GM12878 (cell line): ENCODE results near the gene TARBP1. TPM values are rescaled to one million over a fixed set of nuclear protein-coding genes. Genes with fewer than 3 reads are reported as not detected.

Experiments
- ATAC-seq: fragments of 200-7000 bp; cut with Tn5 transposase; 3 replicates; pipeline ENCODE4 v1.9.1; 2020; ENCODE audit warnings: mild to moderate bottlenecking, moderate library complexity
- BruUV-seq: library from RNA; stranded (reverse); fragments of 400-500 nt; replicated peaks from 2 replicates; lab custom pipeline; 2021; lab: Mats Ljungman, UMichigan
- CTCF ChIA-PET: fragments of 300-600 bp; sonication (Branson Sonifier 250); formaldehyde crosslinking; extraction: SDS; loops from one replicate; lab custom pipeline; 2021; ENCODE audit warnings: inconsistent platforms; lab: Yijun Ruan, JAX
- POLR2A ChIA-PET: fragments of 350-600 bp; formaldehyde crosslinking; extraction: SDS; loops from one replicate; lab custom pipeline; 2021; ENCODE audit warnings: inconsistent platforms; lab: Charles Lee
- RAD21 ChIA-PET: fragments of 300-600 bp; sonication (Branson Sonifier 250); formaldehyde crosslinking; loops from one replicate; lab custom pipeline; 2023; ENCODE audit warnings: antibody characterized with exemption; ENCODE audit not compliant: unreplicated experiment; lab: Charles Lee
- SMC1A ChIA-PET: fragments of 300-600 bp; sonication (Branson Sonifier 250); formaldehyde crosslinking; loops from one replicate; lab custom pipeline; 2023; ENCODE audit not compliant: unreplicated experiment, uncharacterized antibody; lab: Charles Lee
- DNase-seq: peaks from one replicate; pipeline ENCODE4 v3.0.0-alpha.2; 2011; ENCODE audit warnings: low read depth, low spot score
- FAIRE-seq: peaks from 3 replicates; lab custom pipeline; 2011; peaks lifted over from hg19 to GRCh38; lab: Jason Lieb, UNC
- H2AFZ ChIP-seq: 2 replicates; pipeline ENCODE4 v1.6.0; 2011; ENCODE audit warnings: low read depth, low read length, control low read depth; ENCODE audit not compliant: control insufficient read depth
- H3K27ac ChIP-seq: 2 replicates; pipeline ENCODE4 v1.5.1; 2011; ENCODE audit warnings: control low read depth; ENCODE audit not compliant: control insufficient read depth, insufficient read depth
- H3K27me3 ChIP-seq, 2 experiments: replicated peaks in 1 of 2; 2 replicates each; pipeline versions ENCODE4 v1.6.0 to v1.6.1; 2011; ENCODE audit warnings: low read length in 1 of 2; ENCODE audit not compliant: control insufficient read depth in 2 of 2, insufficient read depth in 2 of 2
- H3K36me3 ChIP-seq, 2 experiments: 2 replicates each; pipeline ENCODE4 v1.5.1; 2011; ENCODE audit warnings: low read length in 1 of 2; ENCODE audit not compliant: control insufficient read depth in 2 of 2, insufficient read depth in 2 of 2
- H3K4me1 ChIP-seq: 2 replicates; pipeline ENCODE4 v1.6.1; 2011; ENCODE audit warnings: mild to moderate bottlenecking, low read length, moderate library complexity, mixed read lengths; ENCODE audit not compliant: control insufficient read depth, insufficient read depth
- H3K4me2 ChIP-seq: 2 replicates; pipeline ENCODE4 v1.6.0; 2011; ENCODE audit warnings: control low read depth; ENCODE audit not compliant: control insufficient read depth, insufficient read depth
- H3K4me3 ChIP-seq: fragments of 200-600 bp; sonication (generic); 2 replicates; pipeline ENCODE4 v1.5.1; 2016
- H3K79me2 ChIP-seq: 2 replicates; pipeline ENCODE4 v1.6.0; 2011; ENCODE audit warnings: low read length; ENCODE audit not compliant: control insufficient read depth, insufficient read depth
- H3K9ac ChIP-seq: 2 replicates; pipeline ENCODE4 v1.8.0; 2011; ENCODE audit warnings: low read length, control low read depth, mixed read lengths; ENCODE audit not compliant: control insufficient read depth, insufficient read depth
- H3K9me3 ChIP-seq: replicated peaks from 3 replicates; pipeline ENCODE4 v1.5.1; 2011; ENCODE audit warnings: mild to moderate bottlenecking, low read length; ENCODE audit not compliant: control insufficient read depth, insufficient read depth
- H4K20me1 ChIP-seq: 2 replicates; pipeline ENCODE4 v1.6.0; 2011; ENCODE audit not compliant: control insufficient read depth, insufficient read depth
- NKRF ChIP-seq: fragments of 450-650 bp; conservative IDR thresholded peaks from 2 replicates; pipeline ENCODE4 v1.6.1; 2017; ENCODE audit warnings: mild to moderate bottlenecking, moderate library complexity
- RFX5 ChIP-seq: IDR thresholded peaks from 2 replicates; pipeline ENCODE4 v1.6.1; 2011; ENCODE audit warnings: low read depth, low read length, improper control_type of control experiment
- RUNX3 ChIP-seq: IDR thresholded peaks from 2 replicates; pipeline ENCODE4 v1.6.1; 2012; ENCODE audit warnings: low read length, inconsistent platforms
- STAT3 ChIP-seq: IDR thresholded peaks from 2 replicates; pipeline ENCODE4 v1.6.1; 2011; ENCODE audit warnings: low read depth, low read length, improper control_type of control experiment
- WGBS: methylation state at CpG from one replicate; pipeline ENCODE4 v1.1.6; 2016; ENCODE audit warnings: low lambda C conversion rate; ENCODE audit not compliant: insufficient replicate concordance, insufficient coverage; ENCODE audit errors: missing lambda C conversion rate; 5-methylcytosine and 5-hydroxymethylcytosine counted together
- in situ Hi-C: fragments of 300-500 bp; cut with MboI; formaldehyde crosslinking; loops from 9 replicates; pipeline ENCODE4 v1.14.3; 2018; ENCODE audit warnings: mixed read lengths
- intact Hi-C: fragments of 100-400 bp; cut with micrococcal nuclease; formaldehyde crosslinking; loops from one replicate; pipeline ENCODE4 v1.14.2; 2022; ENCODE audit not compliant: unreplicated experiment
- polyA plus RNA-seq, 11 experiments: library from polyadenylated mRNA; depleted of rRNA in 4 of 11; unstranded in 6 of 11; stranded (reverse) in 5 of 11; fragments of >200 nt; fragmentation: Nextera tagmentation in 4 of 11; fragmentation: Illumina TruSeq in 1 of 11; extraction: Ambion mirVana in 4 of 11; extraction: Trizol in 1 of 11; gene quantifications; 1 replicate in 1 of 11; 2 replicates in 10 of 11; pipeline versions ENCODE4 v1.2.1 to v1.2.3, GENCODE V29; 2011 to 2016; ENCODE audit warnings: inconsistent platforms in 2 of 11, missing spikeins in 2 of 11, low read depth in 1 of 11
- total RNA-seq, 4 experiments: library from RNA; depleted of rRNA in 3 of 4; stranded (reverse); fragments of >200 nt in 3 of 4; fragmentation: Illumina TruSeq in 1 of 4; extraction: Trizol in 1 of 4; gene quantifications; 2 replicates each; pipeline versions ENCODE4 v1.2.1 to v1.2.3, GENCODE V29; 2013 to 2021
- TF ChIP-seq, protein P1 (sequence below): fragments of 450-650 bp; IDR thresholded peaks from 2 replicates; pipeline ENCODE4 v1.6.1; 2016; ENCODE audit warnings: mild to moderate bottlenecking

The TARBP1 gene
- total and polyA plus RNA-seq, 10 of the 15 experiments (the other 5 are each of a cell fraction or from before 2014, with no cell fraction given) = 10.8 to 94.4 (median 35.3) TPM

- POLR2A ChIA-PET = interaction anchor here (1.1 kb wide), 1 partner anchor 29 kb away, joined by 5 read pairs; no protein-coding TSS in a partner anchor
Measured at GRCh38 chr1:234517110-234517802, 38.3 kb upstream of the TARBP1 start.

DNA sequence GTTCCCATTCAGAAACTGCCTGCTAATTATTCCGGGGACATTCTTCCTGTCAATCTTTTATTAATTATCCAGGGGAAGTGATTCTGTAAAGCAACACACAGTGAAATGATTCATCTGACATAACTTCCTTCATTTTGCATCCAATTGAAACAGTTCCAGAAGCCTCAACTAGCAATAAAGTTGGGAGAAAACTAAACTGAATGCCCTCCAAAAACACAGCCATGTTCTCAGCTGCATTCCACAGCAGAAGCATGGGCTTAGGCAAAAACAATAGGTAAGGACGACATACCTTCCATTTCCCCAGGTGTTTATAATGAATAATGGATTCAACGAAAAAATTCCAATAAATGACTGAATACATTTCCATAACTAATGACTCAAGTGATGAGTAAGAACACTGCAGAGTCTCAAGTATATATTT, 36.9 kb upstream of the TARBP1 start:
- no peak overlapping the region for H3K27ac ChIP-seq
- no peaks in the 10 kb centered on the region for H4K20me1 ChIP-seq
- H3K4me3 ChIP-seq = no peak overlapping the region
- H3K4me2 ChIP-seq = no peak overlapping the region
- no peaks in the 10 kb centered on the region for H3K27me3 ChIP-seq
- in situ Hi-C loops = no loop called here
- FAIRE-seq (no peak), ATAC-seq (no peak), DNase-seq (no peak)
- RAD21 ChIA-PET = interaction anchor here (1.1 kb wide), 1 partner anchor 568 kb away, joined by 3 read pairs; no protein-coding TSS in a partner anchor
- no peaks in the 10 kb centered on the region for H3K79me2 ChIP-seq
- H3K4me1 ChIP-seq = peaks cover 5% of the 10 kb centered on the region; the same call in 1 of the 2 replicates
- H3K36me3 ChIP-seq = no peaks in the 10 kb centered on the region
- no peak overlapping the region for H3K9ac ChIP-seq
- no peaks in the 10 kb centered on the region for H3K9me3 ChIP-seq
- TF ChIP-seq STAT3 = no peak
- TF ChIP-seq NKRF = no peak
- CTCF ChIA-PET = interaction anchor here (1.0 to 1.6 kb wide), 3 partner anchors 16 to 89 kb away, joined by 3 to 6 read pairs (median 5); no protein-coding TSS in a partner anchor
- POLR2A ChIA-PET = interaction anchor here (0.6 to 1.0 kb wide), 3 partner anchors 8 to 130 kb away, joined by 3 to 5 read pairs (median 4); no protein-coding TSS in a partner anchor
- SMC1A ChIA-PET = interaction anchor here (0.6 to 2.4 kb wide), 4 partner anchors 21 to 475 kb away, joined by 3 to 6 read pairs (median 4); no protein-coding TSS in a partner anchor
- intact Hi-C loops = no loop called here
- 46% methylated on average over 3 of the region's 3 CpGs for WGBS
- H2AFZ ChIP-seq = no peak overlapping the region
- BruUV-seq = no TSS peak

More at GRCh38 chr1:234517110-234517802, 38.3 kb upstream of the TARBP1 start:
- Histone ChIP-seq H3K4me1 (peaks cover 7% of the 10 kb centered on the region), H3K4me2 (no peak overlapping the region), H3K9ac (no peak overlapping the region), H3K9me3 (no peaks in the 10 kb centered on the region), H4K20me1 (no peaks in the 10 kb centered on the region), H3K27ac (no peak overlapping the region), H3K36me3 (no peaks in the 10 kb centered on the region), H3K79me2 (no peaks in the 10 kb centered on the region), H2AFZ (no peak overlapping the region), H3K27me3 (no peaks in the 10 kb centered on the region), H3K4me3 (no peak overlapping the region)
- no TSS peak for BruUV-seq
- no peak for FAIRE-seq
- RAD21 ChIA-PET = interaction anchor here (1.5 kb wide), 1 partner anchor 12 kb away, joined by 3 read pairs; no protein-coding TSS in a partner anchor
- intact Hi-C loops = no loop called here
- in situ Hi-C loops = no loop called here
- SMC1A ChIA-PET = interaction anchor here (0.7 to 1.5 kb wide), 4 partner anchors 12 to 84 kb away, joined by 3 to 5 read pairs (median 3); no protein-coding TSS in a partner anchor
- CTCF ChIA-PET = interaction anchor here (1.0 to 1.2 kb wide), 2 partner anchors 16 to 18 kb away, joined by 3 to 4 read pairs; no protein-coding TSS in a partner anchor
- no peak for DNase-seq
- peak; percentile 49 for ATAC-seq
- TF ChIP-seq RUNX3 = peak; percentile 64
- TF ChIP-seq, protein P1, sequence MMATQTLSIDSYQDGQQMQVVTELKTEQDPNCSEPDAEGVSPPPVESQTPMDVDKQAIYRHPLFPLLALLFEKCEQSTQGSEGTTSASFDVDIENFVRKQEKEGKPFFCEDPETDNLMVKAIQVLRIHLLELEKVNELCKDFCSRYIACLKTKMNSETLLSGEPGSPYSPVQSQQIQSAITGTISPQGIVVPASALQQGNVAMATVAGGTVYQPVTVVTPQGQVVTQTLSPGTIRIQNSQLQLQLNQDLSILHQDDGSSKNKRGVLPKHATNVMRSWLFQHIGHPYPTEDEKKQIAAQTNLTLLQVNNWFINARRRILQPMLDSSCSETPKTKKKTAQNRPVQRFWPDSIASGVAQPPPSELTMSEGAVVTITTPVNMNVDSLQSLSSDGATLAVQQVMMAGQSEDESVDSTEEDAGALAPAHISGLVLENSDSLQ = peak; percentile 39; the same call in 1 of the 2 replicates
- no peak for TF ChIP-seq RFX5
- TF ChIP-seq, all 136 proteins: peak for 2
- WGBS = 55% methylated on average over 9 of the region's 9 CpGs
